SK-N-SH (cell line): ENCODE measurements around the gene STAB1. TPM values are rescaled to one million over a fixed set of nuclear protein-coding genes. Genes with fewer than 3 reads are reported as not detected.

ENCODE experiments used
- CTCF ChIA-PET: fragments of 300-600, 350-600 bp; formaldehyde crosslinking; extraction: SDS; loops from one replicate; lab custom pipeline; 2021; lab: Yijun Ruan, JAX
- POLR2A ChIA-PET: fragments of 350-600 bp; sonication (Branson Sonifier 250); formaldehyde crosslinking; extraction: SDS; loops from one replicate; lab custom pipeline; 2020; ENCODE audit warnings: antibody characterized with exemption, inconsistent platforms; lab: Yijun Ruan, JAX
- DNase-seq: peaks from one replicate; pipeline ENCODE4 v3.0.0; 2012
- H2AFZ ChIP-seq: fragments of 200-600 bp; sonication (generic); 2 replicates; pipeline ENCODE4 v1.8.1; 2016; ENCODE audit warnings: antibody characterized with exemption, mild to moderate bottlenecking, low read depth
- H3F3A ChIP-seq: fragments of 200-600 bp; sonication (generic); replicated peaks from 2 replicates; pipeline ENCODE3; 2016; ENCODE audit warnings: antibody characterized with exemption, mild to moderate bottlenecking; ENCODE audit not compliant: insufficient read depth
- H3K27ac ChIP-seq, 2 experiments: fragments of 200-500 bp in 1 of 2; fragments of 200-600 bp in 1 of 2; sonication (Bioruptor generic) in 1 of 2; sonication (generic), shearing (Covaris generic) in 1 of 2; 2 replicates each; pipeline versions ENCODE4 v1.5.1 to v1.6.1; 2014 to 2016; ENCODE audit warnings: low read depth in 2 of 2, inconsistent platforms in 1 of 2, low read length in 1 of 2, mild to moderate bottlenecking in 1 of 2, mixed read lengths in 1 of 2
- H3K27me3 ChIP-seq: fragments of 200-600 bp; sonication (generic), shearing (Covaris generic); 2 replicates; pipeline ENCODE4 v1.6.1; 2016; ENCODE audit warnings: mixed run types; ENCODE audit not compliant: insufficient read depth
- H3K36me3 ChIP-seq, 2 experiments: fragments of 200-500 bp in 1 of 2; fragments of 200-600 bp in 1 of 2; sonication (Bioruptor generic) in 1 of 2; sonication (generic) in 1 of 2; replicated peaks in 1 of 2; 2 replicates each; pipeline versions ENCODE3 to v1.5.1; 2014 to 2016; ENCODE audit warnings: low read length in 1 of 2, mild to moderate bottlenecking in 1 of 2; ENCODE audit not compliant: insufficient read depth in 2 of 2, control insufficient read depth in 1 of 2
- H3K4me1 ChIP-seq, 2 experiments: fragments of 200-500 bp in 1 of 2; fragments of 200-600 bp in 1 of 2; sonication (Bioruptor generic) in 1 of 2; sonication (generic), shearing (Covaris generic) in 1 of 2; 2 replicates each; pipeline versions ENCODE4 v1.5.1 to v1.6.1; 2014 to 2016; ENCODE audit warnings: low read depth in 1 of 2, low read length in 1 of 2, mixed run types in 1 of 2; ENCODE audit not compliant: insufficient read depth in 2 of 2, control insufficient read depth in 1 of 2
- H3K4me2 ChIP-seq: fragments of 200-600 bp; sonication (generic), shearing (Covaris generic); 2 replicates; pipeline ENCODE4 v1.6.1; 2017; ENCODE audit warnings: mixed run types
- H3K4me3 ChIP-seq, 2 experiments: fragments of 200-500 bp in 1 of 2; fragments of 200-600 bp in 1 of 2; sonication (Bioruptor generic) in 1 of 2; sonication (generic), shearing (Covaris generic) in 1 of 2; 2 replicates each; pipeline versions ENCODE4 v1.5.1 to v1.8.1; 2014 to 2016; ENCODE audit warnings: low read depth in 2 of 2, inconsistent platforms in 1 of 2, low read length in 1 of 2, mild to moderate bottlenecking in 1 of 2, mixed read lengths in 1 of 2, moderate library complexity in 1 of 2
- H3K79me2 ChIP-seq: fragments of 200-600 bp; sonication (generic); 2 replicates; pipeline ENCODE4 v1.8.1; 2017; ENCODE audit warnings: mild to moderate bottlenecking; ENCODE audit not compliant: insufficient read depth
- H3K9ac ChIP-seq: fragments of 200-600 bp; sonication (generic); 2 replicates; pipeline ENCODE4 v1.6.1; 2017; ENCODE audit warnings: mixed run types
- H3K9me2 ChIP-seq: fragments of 200-600 bp; sonication (generic); 2 replicates; pipeline ENCODE4 v1.6.1; 2017; ENCODE audit warnings: mixed run types
- H3K9me3 ChIP-seq: fragments of 200-600 bp; sonication (generic); 2 replicates; pipeline ENCODE4 v1.6.1; 2017; ENCODE audit warnings: mixed run types, mild to moderate bottlenecking, moderate library complexity
- H4K20me1 ChIP-seq: fragments of 200-600 bp; sonication (generic); 2 replicates; pipeline ENCODE4 v1.6.1; 2017; ENCODE audit warnings: mild to moderate bottlenecking, mixed run types; ENCODE audit not compliant: insufficient read depth
- ELF1 ChIP-seq: IDR thresholded peaks from 2 replicates; pipeline ENCODE4 v1.4.0; 2012
- EP300 ChIP-seq, 2 experiments: IDR thresholded peaks; 2 replicates each; pipeline versions ENCODE4 v1.4.0 to v1.6.1; 2012; ENCODE audit warnings: borderline replicate concordance in 1 of 2, low read depth in 1 of 2, low read length in 1 of 2
- EZH2phosphoT487 ChIP-seq: fragments of 200-600 bp; sonication (generic); IDR thresholded peaks from 2 replicates; pipeline ENCODE4 v1.6.1; 2017; ENCODE audit warnings: low read depth, mixed run types, mild to moderate bottlenecking, antibody characterized with exemption, moderate library complexity, borderline replicate concordance
- FOSL2 ChIP-seq: IDR thresholded peaks from 2 replicates; pipeline ENCODE4 v1.4.0; 2012; ENCODE audit warnings: low read depth, mild to moderate bottlenecking, moderate library complexity, borderline replicate concordance
- FOXJ3 ChIP-seq: sonication (generic); formaldehyde crosslinking; IDR thresholded peaks from 2 replicates; pipeline ENCODE4 v1.5.1; 2020; ENCODE audit warnings: mild to moderate bottlenecking, missing genetic modification reagents
- GABPA ChIP-seq: IDR thresholded peaks from 2 replicates; pipeline ENCODE4 v1.4.0; 2012; ENCODE audit warnings: low read depth, mild to moderate bottlenecking
- GATA2 ChIP-seq: sonication (generic); formaldehyde crosslinking; IDR thresholded peaks from 2 replicates; pipeline ENCODE4 v1.5.0; 2020; ENCODE audit warnings: mild to moderate bottlenecking, missing genetic modification reagents
- MXI1 ChIP-seq: IDR thresholded peaks from 2 replicates; pipeline ENCODE4 v1.6.1; 2012; ENCODE audit warnings: mild to moderate bottlenecking, low read depth, low read length, improper control_type of control experiment
- NFIC ChIP-seq: IDR thresholded peaks from 2 replicates; pipeline ENCODE4 v1.4.0; 2012; ENCODE audit warnings: borderline replicate concordance
- RCOR1 ChIP-seq: fragments of 150-350 bp; IDR thresholded peaks from 2 replicates; pipeline ENCODE4 v1.6.1; 2017; ENCODE audit warnings: antibody characterized with exemption, low read length
- REST ChIP-seq: IDR thresholded peaks from 2 replicates; pipeline ENCODE4 v1.6.1; 2012; ENCODE audit warnings: mild to moderate bottlenecking, low read depth, low read length, moderate library complexity
- RFX5 ChIP-seq: IDR thresholded peaks from 2 replicates; pipeline ENCODE4 v1.6.1; 2012; ENCODE audit warnings: mild to moderate bottlenecking, improper control_type of control experiment, low read length
- SIN3A ChIP-seq: IDR thresholded peaks from 2 replicates; pipeline ENCODE4 v1.6.1; 2012; ENCODE audit warnings: low read depth, mild to moderate bottlenecking, low read length, moderate library complexity, borderline replicate concordance
- SMC3 ChIP-seq: IDR thresholded peaks from 2 replicates; pipeline ENCODE4 v1.6.1; 2012; ENCODE audit warnings: low read depth, low read length, improper control_type of control experiment
- TAF1 ChIP-seq: IDR thresholded peaks from 2 replicates; pipeline ENCODE4 v1.6.1; 2012; ENCODE audit warnings: low read depth, mild to moderate bottlenecking, low read length, moderate library complexity, borderline replicate concordance
- ZBTB33 ChIP-seq: IDR thresholded peaks from 2 replicates; pipeline ENCODE4 v1.4.0; 2012; ENCODE audit warnings: low read depth, borderline replicate concordance
- WGBS: methylation state at CpG from one replicate; pipeline ENCODE4 v1.1.6; 2017; ENCODE audit warnings: low lambda C conversion rate; 5-methylcytosine and 5-hydroxymethylcytosine counted together
- polyA plus RNA-seq, 3 experiments: library from polyadenylated mRNA; depleted of rRNA; stranded (reverse); fragments of >200 nt; gene quantifications; 2 replicates each; pipeline ENCODE4 v1.2.3, GENCODE V29; 2012

STAB1 gene
- polyA plus RNA-seq, 1 of the 3 experiments (the other 2 are of a cell fraction), result 0.05 TPM

- no peaks in the 10 kb centered on the region for H3K27me3 ChIP-seq
Observed at GRCh38 chr3:52513281-52513680, 18.1 kb downstream of the STAB1 start.

More at GRCh38 chr3:52513281-52513680, 18.1 kb downstream of the STAB1 start:
- TF ChIP-seq RFX5 (no peak), MXI1 (no peak), GATA2 (CRISPR knock-in tag) (no peak), EP300 (IDR thresholded peaks at IDR 0.05; ENCODE audit: borderline replicate concordance in 1 of 2, low read depth in 1 of 2, low read length in 1 of 2) (no peak), SMC3 (no peak), REST (no peak), SIN3A (no peak), EZH2phosphoT487 (no peak), NFIC (no peak), ZBTB33 (no peak), FOSL2 (no peak), TAF1 (no peak), ELF1 (no peak), GABPA (no peak), RCOR1 (no peak), FOXJ3 (CRISPR knock-in tag) (no peak)
- H2AFZ ChIP-seq, result no peak overlapping the region
- ChIA-PET POLR2A (no interaction called here), CTCF (no interaction called here)
- no peak overlapping the region for H3K4me3 ChIP-seq
- no peaks in the 10 kb centered on the region for H3K9me2 ChIP-seq
- peaks cover 0 to 14% of the 10 kb centered on the region in 2 experiments; a peak in 1 of 4 replicates for H3K4me1 ChIP-seq
- H3K79me2 ChIP-seq, result no peaks in the 10 kb centered on the region
- DNase-seq, result no peak
- no peaks in the 10 kb centered on the region for H3F3A ChIP-seq
- no peaks in the 10 kb centered on the region for H3K36me3 ChIP-seq
- H4K20me1 ChIP-seq, result no peaks in the 10 kb centered on the region
- no peak overlapping the region for H3K4me2 ChIP-seq
- WGBS, result 100% methylated on average over 1 of the region's 7 CpGs
- H3K9me3 ChIP-seq, result no peaks in the 10 kb centered on the region
- H3K9ac ChIP-seq, result no peak overlapping the region
- no peak overlapping the region for H3K27ac ChIP-seq
